ENCODE data around the gene ZNF324B.
A peak's percentile ranks its signal among the peaks of the same experiment; 100 is the strongest.
"Not testable (repeated sequence)": the region's sequence is repeated elsewhere in the genome, so short reads cannot be mapped to it uniquely, and the experiment has no call there.

The ZNF324B gene

DNA sequence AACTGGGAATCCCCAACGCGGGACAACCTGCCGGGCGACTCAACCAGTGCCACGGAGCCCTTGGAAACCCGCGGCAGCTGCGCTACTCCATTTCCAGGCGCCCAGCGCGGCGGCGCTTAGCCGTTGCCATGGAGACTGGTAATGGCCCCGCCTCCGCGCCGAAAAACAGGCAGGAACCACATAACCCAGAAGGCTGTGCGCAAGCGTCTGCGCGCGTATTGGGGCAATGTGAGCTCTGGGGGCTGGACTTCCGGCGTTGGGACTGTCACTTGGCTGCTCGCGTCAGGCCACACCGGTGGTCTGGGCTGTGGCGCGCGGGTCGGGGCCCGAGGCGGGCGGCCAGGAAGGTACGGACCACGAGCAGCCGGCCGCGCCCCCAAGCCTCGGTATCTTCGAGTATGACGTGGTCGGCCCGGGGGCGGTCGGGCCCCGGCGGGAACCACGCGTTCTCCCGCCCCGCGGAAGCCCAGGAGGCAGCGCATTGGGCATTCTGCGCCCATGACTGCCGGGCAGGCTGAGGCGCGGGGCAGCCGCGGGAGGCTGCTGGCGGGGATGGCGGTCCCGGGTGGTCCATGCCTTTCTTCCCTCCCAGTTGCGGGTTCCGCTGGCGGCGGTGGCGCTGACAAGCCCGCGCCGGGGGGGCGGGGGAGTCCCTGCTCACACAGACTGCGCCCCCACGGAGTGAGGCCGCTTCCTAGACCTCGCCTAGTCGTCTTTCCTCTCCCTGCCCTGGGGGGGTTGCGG is at the start of gene ZNF324B:
Gene ZNF324B (plus strand): TSS at position 265 of the 744 bp plus-strand sequence. CDS start 2,080 bp downstream, outside the sequence.
- Histone ChIP-seq H3K27ac (ENCODE audit: low read length) (peak within 1 kb of the TSS; percentile 63), H4K20me1 (ENCODE audit: insufficient read depth, low read length) (no peaks in the 10 kb centered on the region)
- no peak for TF ChIP-seq EZH2 (IDR thresholded peaks at IDR 0.05; ENCODE audit: borderline replicate concordance, low read depth, low read length, severe bottlenecking)
- TF ChIP-seq, protein P1, sequence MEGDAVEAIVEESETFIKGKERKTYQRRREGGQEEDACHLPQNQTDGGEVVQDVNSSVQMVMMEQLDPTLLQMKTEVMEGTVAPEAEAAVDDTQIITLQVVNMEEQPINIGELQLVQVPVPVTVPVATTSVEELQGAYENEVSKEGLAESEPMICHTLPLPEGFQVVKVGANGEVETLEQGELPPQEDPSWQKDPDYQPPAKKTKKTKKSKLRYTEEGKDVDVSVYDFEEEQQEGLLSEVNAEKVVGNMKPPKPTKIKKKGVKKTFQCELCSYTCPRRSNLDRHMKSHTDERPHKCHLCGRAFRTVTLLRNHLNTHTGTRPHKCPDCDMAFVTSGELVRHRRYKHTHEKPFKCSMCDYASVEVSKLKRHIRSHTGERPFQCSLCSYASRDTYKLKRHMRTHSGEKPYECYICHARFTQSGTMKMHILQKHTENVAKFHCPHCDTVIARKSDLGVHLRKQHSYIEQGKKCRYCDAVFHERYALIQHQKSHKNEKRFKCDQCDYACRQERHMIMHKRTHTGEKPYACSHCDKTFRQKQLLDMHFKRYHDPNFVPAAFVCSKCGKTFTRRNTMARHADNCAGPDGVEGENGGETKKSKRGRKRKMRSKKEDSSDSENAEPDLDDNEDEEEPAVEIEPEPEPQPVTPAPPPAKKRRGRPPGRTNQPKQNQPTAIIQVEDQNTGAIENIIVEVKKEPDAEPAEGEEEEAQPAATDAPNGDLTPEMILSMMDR (IDR thresholded peaks at IDR 0.05; ENCODE audit: borderline replicate concordance, extremely low read depth, low read length, poor library complexity, severe bottlenecking), result no peak

DNA sequence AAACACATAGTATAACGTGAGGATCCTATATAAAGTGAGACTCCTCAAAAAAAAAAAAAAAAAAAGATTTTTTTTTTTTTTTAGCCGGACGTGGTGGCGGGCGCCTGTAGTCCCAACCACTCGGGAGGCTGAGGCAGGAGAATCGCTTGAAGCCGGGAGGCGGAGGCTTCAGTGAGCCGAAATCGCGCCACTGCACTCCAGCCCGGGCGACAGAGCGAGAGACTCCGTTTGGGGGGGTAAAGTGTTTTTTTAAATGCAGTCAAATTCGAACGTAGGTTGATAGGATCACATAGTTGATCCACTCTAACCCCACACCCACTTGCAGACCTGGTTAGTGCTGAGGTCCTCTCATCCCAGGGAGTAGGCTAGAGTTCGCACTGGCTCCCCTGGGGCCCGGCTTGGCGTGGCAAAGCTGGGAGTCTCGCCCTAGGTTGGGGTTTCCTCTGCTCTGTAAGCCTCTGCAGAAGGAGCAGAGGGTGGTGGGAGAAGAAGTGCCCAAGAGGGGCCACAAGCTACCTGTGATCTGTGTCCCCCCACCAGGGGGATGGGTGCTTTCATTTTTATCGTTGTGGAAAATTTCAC is 49.5 kb upstream of the ZNF324B start:
- Histone ChIP-seq H3K9me3 (ENCODE audit: insufficient read depth, low read length, severe bottlenecking) (no peaks in the 10 kb centered on the region), H3K27ac (ENCODE audit: low read length) (peak overlapping the region; percentile 70), H3K9ac (ENCODE audit: low read depth, low read length) (peak overlapping the region; percentile 60), H3K4me1 (ENCODE audit: insufficient read depth, low read length) (peaks cover 27% of the 10 kb centered on the region), H3K27me3 (ENCODE audit: insufficient read depth, low read length, poor library complexity) (no peaks in the 10 kb centered on the region), H2AFZ (ENCODE audit: low read depth, low read length) (peak overlapping the region; percentile 71), H3K36me3 (ENCODE audit: insufficient read depth, low read length) (no peaks in the 10 kb centered on the region), H3K4me3 (ENCODE audit: low read depth in 1 of 2, low read length in 2 of 2) (peak overlapping the region; percentile 32 to 77; a peak in 3 of 4 replicates), H4K20me1 (ENCODE audit: insufficient read depth, low read length) (no peaks in the 10 kb centered on the region), H3K79me2 (ENCODE audit: insufficient read depth, low read length) (peaks cover 9% of the 10 kb centered on the region; the same call in 1 of the 2 replicates), H3K4me2 (ENCODE audit: insufficient read depth, low read length) (peak overlapping the region; percentile 71)
- ATAC-seq (ENCODE audit: insufficient read depth, low read depth) (no peak), DNase-seq (peak; percentile 45)
- TF ChIP-seq, protein P1 (IDR thresholded peaks at IDR 0.05; ENCODE audit: borderline replicate concordance, extremely low read depth, low read length, poor library complexity, severe bottlenecking), result no peak
- no peak for TF ChIP-seq EZH2 (IDR thresholded peaks at IDR 0.05; ENCODE audit: borderline replicate concordance, low read depth, low read length, severe bottlenecking)

More for the DNA sequence above, at the start of gene ZNF324B:
- H3K4me2 ChIP-seq (ENCODE audit: insufficient read depth, low read length), result peak within 1 kb of the TSS; percentile 90
- H2AFZ ChIP-seq (ENCODE audit: low read depth, low read length), result peak within 1 kb of the TSS; percentile 86
- peak within 1 kb of the TSS; percentile 68 for H3K9ac ChIP-seq (ENCODE audit: low read depth, low read length)
- H3K27me3 ChIP-seq (ENCODE audit: insufficient read depth, low read length, poor library complexity), result peaks cover 4% of the 10 kb centered on the region
- peak; percentile 98 for DNase-seq
- H3K79me2 ChIP-seq (ENCODE audit: insufficient read depth, low read length), result 0 out of 2 replicates have a peak, but pooled peaks cover 3% of the 10 kb centered on the region
- peak within 1 kb of the TSS; percentile 84 to 88 for H3K4me3 ChIP-seq (ENCODE audit: low read depth in 1 of 2, low read length in 2 of 2)
- ATAC-seq (ENCODE audit: insufficient read depth, low read depth), result peak; percentile 97
- H3K36me3 ChIP-seq (ENCODE audit: insufficient read depth, low read length), result peaks cover 18% of the 10 kb centered on the region
- peaks cover 18% of the 10 kb centered on the region for H3K4me1 ChIP-seq (ENCODE audit: insufficient read depth, low read length)
- peaks cover 8% of the 10 kb centered on the region for H3K9me3 ChIP-seq (ENCODE audit: insufficient read depth, low read length, severe bottlenecking)

DNA sequence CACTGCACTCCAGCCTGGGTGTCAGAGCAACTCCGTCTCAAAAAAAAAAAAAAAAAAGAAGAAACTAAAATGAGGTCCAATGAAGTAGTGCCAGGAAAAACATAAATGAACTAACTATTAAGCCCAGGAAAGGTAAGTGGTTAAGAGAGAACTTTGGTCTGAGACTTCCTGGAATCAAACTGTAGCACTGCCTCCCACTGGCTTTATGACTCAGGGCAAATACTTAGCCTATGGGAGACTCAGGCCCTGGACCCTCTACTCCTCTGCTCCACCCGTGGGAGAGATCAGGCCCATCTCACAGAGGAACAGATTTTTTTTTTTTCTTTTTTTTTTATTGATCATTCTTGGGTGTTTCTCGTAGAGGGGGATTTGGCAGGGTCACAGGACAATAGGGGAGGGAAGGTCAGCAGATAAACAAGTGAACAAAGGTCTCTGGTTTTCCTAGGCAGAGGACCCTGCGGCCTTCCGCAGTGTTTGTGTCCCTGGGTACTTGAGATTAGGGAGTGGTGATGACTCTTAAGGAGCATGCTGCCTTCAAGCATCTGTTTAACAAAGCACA is 47.4 kb upstream of the ZNF324B start:
- H3K27me3 ChIP-seq (ENCODE audit: insufficient read depth, low read length, poor library complexity); H3K27ac ChIP-seq (ENCODE audit: low read length); H4K20me1 ChIP-seq (ENCODE audit: insufficient read depth, low read length); H3K9me3 ChIP-seq (ENCODE audit: insufficient read depth, low read length, severe bottlenecking); H3K36me3 ChIP-seq (ENCODE audit: insufficient read depth, low read length); DNase-seq; H3K4me2 ChIP-seq (ENCODE audit: insufficient read depth, low read length); ATAC-seq (ENCODE audit: insufficient read depth, low read depth); H2AFZ ChIP-seq (ENCODE audit: low read depth, low read length); H3K4me3 ChIP-seq (ENCODE audit: low read depth in 1 of 2, low read length in 2 of 2); H3K9ac ChIP-seq (ENCODE audit: low read depth, low read length): not testable (repeated sequence)
- Histone ChIP-seq H3K79me2 (ENCODE audit: insufficient read depth, low read length) (peaks cover 28% of the 10 kb centered on the region), H3K4me1 (ENCODE audit: insufficient read depth, low read length) (peaks cover 37% of the 10 kb centered on the region)

All from DND-41 (cell line).